Measurements from ENCODE around the gene NPB.

- TF ChIP-seq CTCF (IDR thresholded peaks at IDR 0.05; ENCODE audit: low read length) (no peak), EZH2phosphoT487 (IDR thresholded peaks at IDR 0.05; ENCODE audit: low read length) (no peak), EZH2 (optimal IDR thresholded peaks at IDR 0.05; ENCODE audit: low read depth, low read length) (no peak)
Observed at GRCh38 chr17:81884968-81885367, 17.1 kb upstream of the NPB start.
